Osteoblast (primary cell): Measurements from ENCODE around the gene CFAP74. TPM values are rescaled to one million over a fixed set of nuclear protein-coding genes. Genes with fewer than 3 reads are reported as not detected.

Source experiments
- DNase-seq: peaks from one replicate; pipeline ENCODE4 v3.0.0; 2011; ENCODE audit warnings: low spot score, mixed read lengths; ENCODE audit not compliant: insufficient read length; ENCODE audit errors: missing footprints
- H2AFZ ChIP-seq: 2 replicates; pipeline ENCODE4 v1.6.0; 2011; ENCODE audit warnings: mild to moderate bottlenecking, low read length
- H3K27ac ChIP-seq: 2 replicates; pipeline ENCODE4 v1.5.1; 2011; ENCODE audit warnings: mild to moderate bottlenecking, low read depth, low read length, moderate library complexity
- H3K27me3 ChIP-seq: 2 replicates; pipeline ENCODE4 v1.6.0; 2012; ENCODE audit warnings: mild to moderate bottlenecking, control low read depth, inconsistent platforms, low read length, moderate library complexity; ENCODE audit not compliant: insufficient read depth
- H3K36me3 ChIP-seq: 2 replicates; pipeline ENCODE4 v1.5.1; 2011; ENCODE audit warnings: mild to moderate bottlenecking, low read length, control low read depth, moderate library complexity; ENCODE audit not compliant: insufficient read depth
- H3K4me1 ChIP-seq: 2 replicates; pipeline ENCODE4 v1.5.1; 2011; ENCODE audit warnings: mild to moderate bottlenecking, low read length, control low read depth, moderate library complexity; ENCODE audit not compliant: insufficient read depth
- H3K4me2 ChIP-seq: 2 replicates; pipeline ENCODE4 v1.6.0; 2011; ENCODE audit warnings: mild to moderate bottlenecking, low read length; ENCODE audit not compliant: insufficient read depth
- H3K4me3 ChIP-seq: fragments of 200-600 bp; sonication (generic); 3 replicates; pipeline ENCODE4 v1.5.1; 2012; ENCODE audit warnings: mild to moderate bottlenecking, low read length, inconsistent platforms; ENCODE audit not compliant: insufficient read depth
- H3K79me2 ChIP-seq: 2 replicates; pipeline ENCODE4 v1.6.0; 2012; ENCODE audit warnings: mild to moderate bottlenecking, low read length, control low read depth, inconsistent platforms; ENCODE audit not compliant: insufficient read depth
- H3K9me3 ChIP-seq: 2 replicates; pipeline ENCODE4 v1.5.1; 2011; ENCODE audit warnings: low read depth, low read length, control low read depth
- H4K20me1 ChIP-seq: 2 replicates; pipeline ENCODE4 v1.6.0; 2012; ENCODE audit warnings: mild to moderate bottlenecking, low read length, control low read depth; ENCODE audit not compliant: insufficient read depth
- CTCF ChIP-seq: IDR thresholded peaks from 2 replicates; pipeline ENCODE4 v1.5.1; 2011; ENCODE audit warnings: mild to moderate bottlenecking, low read depth, low read length, moderate library complexity; ENCODE audit errors: extremely low read depth
- total RNA-seq: library from RNA; depleted of rRNA; stranded (reverse); fragments of >200 nt; gene quantifications from 2 replicates; pipeline ENCODE4 v1.2.3, GENCODE V29; 2012

Gene CFAP74
- total RNA-seq, 1 donor: not detected

GRCh38 chr1:1929102-1929638, 74.4 kb downstream of the CFAP74 start:
- no peak overlapping the region for H3K4me3 ChIP-seq
- no peaks in the 10 kb centered on the region for H3K9me3 ChIP-seq
- H3K79me2 ChIP-seq: no peaks in the 10 kb centered on the region
- TF ChIP-seq CTCF: no peak
- no peaks in the 10 kb centered on the region for H3K27me3 ChIP-seq
- DNase-seq: no peak
- H3K36me3 ChIP-seq: no peaks in the 10 kb centered on the region
- H3K27ac ChIP-seq: no peak overlapping the region
- no peak overlapping the region for H2AFZ ChIP-seq
- no peaks in the 10 kb centered on the region for H3K4me1 ChIP-seq
- no peaks in the 10 kb centered on the region for H4K20me1 ChIP-seq
- no peak overlapping the region for H3K4me2 ChIP-seq

GRCh38 chr1:1928231-1929101, 75.1 kb downstream of the CFAP74 start:
- no peaks in the 10 kb centered on the region for H3K9me3 ChIP-seq
- no peaks in the 10 kb centered on the region for H4K20me1 ChIP-seq
- H3K36me3 ChIP-seq: no peaks in the 10 kb centered on the region
- H3K4me1 ChIP-seq: no peaks in the 10 kb centered on the region
- H3K27ac ChIP-seq: no peak overlapping the region
- no peak for TF ChIP-seq CTCF
- no peaks in the 10 kb centered on the region for H3K27me3 ChIP-seq
- no peak overlapping the region for H2AFZ ChIP-seq
- DNase-seq: no peak
- no peaks in the 10 kb centered on the region for H3K79me2 ChIP-seq
- H3K4me2 ChIP-seq: no peak overlapping the region
- no peak overlapping the region for H3K4me3 ChIP-seq

GRCh38 chr1:1927751-1928150, 75.8 kb downstream of the CFAP74 start:
- no peaks in the 10 kb centered on the region for H3K27me3 ChIP-seq
- no peak for DNase-seq
- no peak overlapping the region for H3K27ac ChIP-seq
- no peak overlapping the region for H2AFZ ChIP-seq
- no peaks in the 10 kb centered on the region for H3K36me3 ChIP-seq
- H3K4me1 ChIP-seq: no peaks in the 10 kb centered on the region
- H4K20me1 ChIP-seq: no peaks in the 10 kb centered on the region
- no peak overlapping the region for H3K4me2 ChIP-seq
- H3K9me3 ChIP-seq: no peaks in the 10 kb centered on the region
- TF ChIP-seq CTCF: no peak
- no peak overlapping the region for H3K4me3 ChIP-seq
- H3K79me2 ChIP-seq: no peaks in the 10 kb centered on the region

GRCh38 chr1:1926886-1927660, 76.5 kb downstream of the CFAP74 start:
- Histone ChIP-seq H3K4me3 (no peak overlapping the region), H3K36me3 (no peaks in the 10 kb centered on the region), H3K27me3 (no peaks in the 10 kb centered on the region), H3K27ac (no peak overlapping the region), H4K20me1 (no peaks in the 10 kb centered on the region), H3K79me2 (no peaks in the 10 kb centered on the region), H3K4me1 (no peaks in the 10 kb centered on the region), H3K9me3 (no peaks in the 10 kb centered on the region), H3K4me2 (no peak overlapping the region), H2AFZ (no peak overlapping the region)
- TF ChIP-seq CTCF: no peak
- DNase-seq: no peak
